Hepatocyte (in vitro differentiated cells): ENCODE measurements around the gene CHST8.

Experiments used
- CTCF ChIP-seq: fragments of 200-600 bp; sonication (generic); IDR thresholded peaks from 2 replicates; pipeline ENCODE4 v1.5.1; 2016; ENCODE audit warnings: antibody characterized with exemption, mild to moderate bottlenecking; ENCODE audit not compliant: poor library complexity
- EZH2 ChIP-seq: fragments of 200-600 bp; sonication (generic); IDR thresholded peaks from 2 replicates; pipeline ENCODE4 v1.6.1; 2016; ENCODE audit warnings: antibody characterized with exemption, mild to moderate bottlenecking, borderline replicate concordance
- EZH2phosphoT487 ChIP-seq: fragments of 200-600 bp; sonication (generic); IDR thresholded peaks from one replicate; pipeline ENCODE4 v1.6.1; 2018; ENCODE audit warnings: antibody characterized with exemption, mild to moderate bottlenecking, low read depth, moderate library complexity; ENCODE audit not compliant: unreplicated experiment, severe bottlenecking

GRCh38 chr19:33812388-33813330 lies 190.9 kb downstream of the CHST8 start:
- TF ChIP-seq CTCF = no peak
- TF ChIP-seq EZH2phosphoT487 = no peak
- TF ChIP-seq EZH2 = no peak
